HFFc6 (cell line): ENCODE measurements around the gene SMAD5. TPM values are rescaled to one million over a fixed set of nuclear protein-coding genes. Genes with fewer than 3 reads are reported as not detected.
A peak's percentile ranks its signal among the peaks of the same experiment; 100 is the strongest.

Experiments
- DNase-seq: peaks from one replicate; pipeline ENCODE4 v3.0.0-alpha.2; 2018
- H3K27ac Mint-ChIP-seq: 2 replicates; pipeline ENCODE4 v1.8.0; 2020; ENCODE audit warnings: mild to moderate bottlenecking, mixed read lengths
- H3K27me3 Mint-ChIP-seq: 2 replicates; pipeline ENCODE4 v1.8.0; 2021; ENCODE audit warnings: mild to moderate bottlenecking, moderate library complexity, mixed read lengths; ENCODE audit not compliant: insufficient read depth
- H3K36me3 Mint-ChIP-seq: 2 replicates; pipeline ENCODE4 v1.8.0; 2021; ENCODE audit warnings: low read depth, mixed read lengths
- H3K4me1 Mint-ChIP-seq: 2 replicates; pipeline ENCODE4 v1.8.0; 2020; ENCODE audit warnings: low read depth, mixed read lengths
- H3K4me3 Mint-ChIP-seq: 2 replicates; pipeline ENCODE4 v1.8.0; 2020; ENCODE audit warnings: mild to moderate bottlenecking, moderate library complexity, mixed read lengths
- H3K9me3 Mint-ChIP-seq: 2 replicates; pipeline ENCODE4 v1.8.0; 2020; ENCODE audit warnings: mild to moderate bottlenecking, mixed read lengths
- CTCF ChIP-seq: fragments of 200-600 bp; sonication (generic); IDR thresholded peaks from 2 replicates; pipeline ENCODE4 v1.5.0; 2021; ENCODE audit warnings: antibody characterized with exemption, mild to moderate bottlenecking
- total RNA-seq, 6 experiments: library from RNA; stranded (reverse); fragmentation: NEBNext Ultra II Directional; extraction: Animal tissue kit (Norgen Biotek cat#: 25700); gene quantifications; 2 replicates in 1 of 6; 3 replicates in 5 of 6; pipeline ENCODE4 v1.2.3, GENCODE V29; 2021

The SMAD5 gene
- total RNA-seq, 6 experiments from 2014 or later: 54.9 to 66.9 (median 62.6) TPM

- H3K9me3 Mint-ChIP-seq: no peaks in the 10 kb centered on the region
- no peaks in the 10 kb centered on the region for H3K27me3 Mint-ChIP-seq
- H3K4me3 Mint-ChIP-seq: no peak overlapping the region
- DNase-seq: no peak
- H3K4me1 Mint-ChIP-seq: peaks cover 29% of the 10 kb centered on the region
- TF ChIP-seq CTCF: no peak
- 0 out of 2 replicates have a peak, but pooled peaks cover 3% of the 10 kb centered on the region for H3K36me3 Mint-ChIP-seq
- H3K27ac Mint-ChIP-seq: no peak overlapping the region
Observed at GRCh38 chr5:136146201-136146600, 13.6 kb downstream of the SMAD5 start.

GRCh38 chr5:136147632-136148031 is 15.0 kb downstream of the SMAD5 start:
- no peak for DNase-seq
- Mint-ChIP-seq H3K4me3 (no peak overlapping the region), H3K4me1 (peaks cover 29% of the 10 kb centered on the region), H3K36me3 (0 out of 2 replicates have a peak, but pooled peaks cover 3% of the 10 kb centered on the region), H3K9me3 (no peaks in the 10 kb centered on the region), H3K27ac (no peak overlapping the region), H3K27me3 (no peaks in the 10 kb centered on the region)
- TF ChIP-seq CTCF: no peak

- DNase-seq: no peak
- peak overlapping the region; percentile 16; the same call in 1 of the 2 replicates for H3K27ac Mint-ChIP-seq
- TF ChIP-seq CTCF: no peak
Observed at GRCh38 chr5:136149891-136150290, 17.2 kb downstream of the SMAD5 start.

GRCh38 chr5:136153581-136154236 is 21.1 kb downstream of the SMAD5 start:
- Mint-ChIP-seq H3K27me3 (no peaks in the 10 kb centered on the region), H3K27ac (no peak overlapping the region), H3K4me3 (no peak overlapping the region), H3K36me3 (peaks cover 37% of the 10 kb centered on the region), H3K9me3 (no peaks in the 10 kb centered on the region), H3K4me1 (peaks cover 36% of the 10 kb centered on the region)
- no peak for DNase-seq
- TF ChIP-seq CTCF: no peak

More at GRCh38 chr5:136149891-136150290, 17.2 kb downstream of the SMAD5 start:
- Mint-ChIP-seq H3K36me3 (peaks cover 18% of the 10 kb centered on the region), H3K4me1 (peaks cover 31% of the 10 kb centered on the region), H3K27me3 (no peaks in the 10 kb centered on the region), H3K4me3 (no peak overlapping the region), H3K9me3 (no peaks in the 10 kb centered on the region)

- Mint-ChIP-seq H3K36me3 (peaks cover 37% of the 10 kb centered on the region), H3K4me3 (no peak overlapping the region), H3K27ac (peak overlapping the region; percentile 2; the same call in 1 of the 2 replicates), H3K4me1 (peaks cover 38% of the 10 kb centered on the region), H3K27me3 (no peaks in the 10 kb centered on the region), H3K9me3 (no peaks in the 10 kb centered on the region)
- DNase-seq: no peak
- TF ChIP-seq CTCF: no peak
Observed at GRCh38 chr5:136155078-136155477, 22.4 kb downstream of the SMAD5 start.
